Measurements from ENCODE around the gene AHDC1. TPM values are rescaled to one million over a fixed set of nuclear protein-coding genes. Genes with fewer than 3 reads are reported as not detected.

The AHDC1 gene
- total and polyA plus RNA-seq, 9 of the 15 experiments (the other 6 are each of a cell fraction or from before 2014, with no cell fraction given): 0.21 to 36.4 (median 4.7) TPM

GRCh38 chr1:27605300-27605766 is 1.4 kb upstream of the AHDC1 start (continued):
- TF ChIP-seq TRIM25 (IDR thresholded peaks at IDR 0.05; ENCODE audit: borderline replicate concordance) (no peak), CBFB (CRISPR knock-in tag; IDR thresholded peaks at IDR 0.05) (0 out of 2 replicates have a peak, but pooled peaks have one; percentile 67)

- POLR2A ChIA-PET: interaction anchor here (0.6 to 1.2 kb wide), 10 partner anchors 8 to 267 kb away, joined by 3 to 5 read pairs (median 3); partner anchors contain the start of genes IFI6 and WASF2
- in situ Hi-C loops (cut with MboI) (loop anchor here (5.0 to 25.0 kb wide), 4 partner anchors 50 to 492 kb away; no protein-coding TSS in a partner anchor), intact Hi-C loops (cut with micrococcal nuclease) (loop anchor here (5.0 kb wide), 3 partner anchors 97 to 307 kb away; no protein-coding TSS in a partner anchor)
- Histone ChIP-seq H2AFZ (ENCODE audit: low read depth, low read length) (peak overlapping the region; percentile 93), H3K27me3 (ENCODE audit: control insufficient read depth in 2 of 2, insufficient read depth in 2 of 2, low read length in 2 of 2) (peaks cover 0 to 4% of the 10 kb centered on the region in 2 experiments; a peak in 1 of 5 replicates), H3K79me2 (ENCODE audit: control insufficient read depth, insufficient read depth, low read length) (peaks cover 41% of the 10 kb centered on the region), H3K9me1 (ENCODE audit: control insufficient read depth, insufficient read depth, low read length) (peaks cover 6% of the 10 kb centered on the region), H3K9ac (ENCODE audit: insufficient read depth in 1 of 2, low read depth in 2 of 2, low read length in 2 of 2) (peak overlapping the region in 1 of 2 experiments; percentile 89; a peak in 3 of 4 replicates), H3K4me3 (peak overlapping the region; percentile 89), H4K20me1 (replicated peaks; ENCODE audit: control insufficient read depth, insufficient read depth, low read length) (peaks cover 14% of the 10 kb centered on the region), H3K27ac (ENCODE audit: extremely low read depth, low read depth, low read length) (no peak overlapping the region), H3K4me1 (replicated peaks in 1 of 2; ENCODE audit: control insufficient read depth in 2 of 2, insufficient read depth in 2 of 2, low read length in 2 of 2) (peaks cover 61 to 64% of the 10 kb centered on the region in 2 experiments), H3K36me3 (ENCODE audit: control insufficient read depth, insufficient read depth, low read length) (no peaks in the 10 kb centered on the region), H3K9me3 (replicated peaks; ENCODE audit: control insufficient read depth, insufficient read depth, low read depth, low read length) (no peaks in the 10 kb centered on the region), H3K4me2 (ENCODE audit: insufficient read depth, low read length) (peak overlapping the region; percentile 95; the same call in 1 of the 2 replicates)
- FAIRE-seq (no peak), ATAC-seq (no peak), DNase-seq (ENCODE audit: extremely low read depth in 1 of 4, low spot score in 3 of 4) (peak in 1 of 4 experiments; percentile 48)
- no TSS peak for BruUV-seq (replicated peaks)
- WGBS (ENCODE audit: insufficient coverage, low coverage, missing lambda C conversion rate): 49% methylated on average over 21 of the region's 21 CpGs
- CTCF ChIA-PET (ENCODE audit: low intra/inter-chr PET ratio): interaction anchor here (0.7 to 3.0 kb wide), 6 partner anchors 49 to 209 kb away, joined by 3 to 21 read pairs (median 7); no protein-coding TSS in a partner anchor
- TF ChIP-seq POLR3A (IDR thresholded peaks at IDR 0.05; ENCODE audit: borderline replicate concordance, extremely low read depth, insufficient read depth, insufficient read length) (peak; percentile 62), ZBTB11 (CRISPR knock-in tag; IDR thresholded peaks at IDR 0.05) (no peak), GATAD2A (IDR thresholded peaks at IDR 0.05) (no peak), ELK1 (CRISPR knock-in tag; IDR thresholded peaks at IDR 0.05) (no peak), RBM25 (IDR thresholded peaks at IDR 0.05; ENCODE audit: low read depth, low read length, severe bottlenecking) (peak; percentile 24), ZSCAN29 (IDR thresholded peaks at IDR 0.05) (0 out of 2 replicates have a peak, but pooled peaks have one; percentile 13), TBP (optimal IDR thresholded peaks at IDR 0.05; ENCODE audit: low read depth, low read length) (peak; percentile 88), USF1 (CRISPR knock-in tag; IDR thresholded peaks at IDR 0.05) (0 out of 2 replicates have a peak, but pooled peaks have one; percentile 5), EGR1 (conservative IDR thresholded peaks at IDR 0.05) (peak; percentile 51)
These were observed 795 bp upstream of the AHDC1 start for GRCh38 chr1:27604579-27605299.

Data from K562 (cell line).